ENCODE results near the gene TMED4.

GRCh38 chr7:44538093-44538797 lies 43.8 kb downstream of the TMED4 start:
- TF ChIP-seq CTCF (IDR thresholded peaks at IDR 0.05): no peak
- TF ChIP-seq POLR2A (IDR thresholded peaks at IDR 0.05): no peak

Data from heart left ventricle (tissue), 13 donors.